HG03103 (cell line): ENCODE data around the gene MED25.

ENCODE experiments used
- ATAC-seq: cut with Tn5 transposase; IDR thresholded peaks from one replicate; pipeline ENCODE4 v1.9.1; 2021; ENCODE audit warnings: low read depth; ENCODE audit not compliant: unreplicated experiment

MED25 gene

DNA sequence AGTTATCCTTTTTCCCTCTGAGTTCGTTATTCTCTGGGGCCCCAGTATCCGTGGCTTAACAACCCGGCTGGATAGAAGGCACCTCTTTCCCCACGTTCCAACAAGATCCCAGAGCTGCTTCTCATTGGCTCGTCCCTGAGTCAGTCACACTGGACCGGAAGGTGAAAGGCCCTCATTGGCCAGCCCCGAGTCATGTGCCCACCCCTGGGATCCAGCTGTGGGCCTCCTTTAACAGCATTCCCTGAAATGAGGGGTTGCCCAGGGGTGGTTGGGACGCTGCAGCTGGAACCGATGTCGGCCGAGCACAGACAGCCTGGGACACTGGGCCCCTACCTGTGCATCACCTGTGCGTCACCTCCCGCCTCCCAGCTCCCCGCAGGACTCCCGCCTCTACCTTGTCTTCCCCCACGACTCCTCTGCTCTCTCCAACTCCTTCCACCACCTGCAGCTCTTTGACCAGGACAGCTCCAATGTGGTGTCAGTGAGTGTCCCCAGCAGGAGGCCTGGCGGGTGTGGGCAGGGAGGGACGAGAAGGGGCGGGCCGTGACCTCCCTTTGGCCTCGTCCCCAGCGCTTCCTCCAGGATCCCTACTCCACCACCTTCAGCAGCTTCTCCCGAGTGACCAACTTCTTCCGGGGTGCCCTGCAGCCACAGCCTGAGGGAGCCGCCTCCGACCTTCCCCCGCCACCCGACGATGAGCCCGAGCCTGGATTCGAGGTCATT, 63.7 kb downstream of the MED25 start:
- no peak for ATAC-seq

DNA sequence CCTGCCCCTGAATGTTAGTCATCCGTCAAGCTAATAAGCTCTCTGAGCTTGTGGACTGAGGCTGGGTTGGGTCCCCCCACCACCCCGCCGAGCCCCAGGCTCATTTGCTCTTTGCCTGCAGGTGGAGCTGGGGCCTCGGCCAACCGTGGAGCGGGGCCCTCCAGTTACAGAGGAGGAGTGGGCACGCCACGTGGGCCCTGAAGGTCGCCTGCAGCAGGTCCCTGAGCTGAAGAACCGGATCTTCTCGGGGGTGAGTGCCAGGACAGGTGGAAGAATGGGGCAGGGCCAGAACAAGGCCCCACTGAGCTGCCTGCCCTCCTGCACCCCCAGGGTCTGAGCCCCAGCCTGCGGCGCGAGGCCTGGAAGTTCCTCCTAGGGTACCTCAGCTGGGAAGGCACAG, 64.6 kb downstream of the MED25 start:
- ATAC-seq, result no peak

DNA sequence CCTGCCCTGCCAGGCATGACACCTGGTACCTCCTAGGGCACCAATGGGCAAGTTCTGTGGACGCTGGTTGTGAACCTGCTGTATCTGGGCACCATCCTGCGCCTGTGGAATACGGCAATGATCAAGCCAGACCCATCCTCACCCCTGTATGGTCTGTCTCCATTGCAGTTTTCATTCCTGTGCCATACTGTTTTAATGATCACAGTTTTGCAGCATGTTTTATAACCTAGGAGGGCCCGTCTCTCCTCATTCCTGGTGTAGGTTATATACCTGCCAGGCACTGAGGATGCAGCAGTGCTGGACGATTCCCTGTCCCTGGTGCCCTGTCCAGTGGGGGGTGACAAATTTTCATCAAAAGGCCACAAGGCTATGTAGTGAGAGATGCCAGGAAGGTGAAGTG, 65.0 kb downstream of the MED25 start:
- no peak for ATAC-seq

DNA sequence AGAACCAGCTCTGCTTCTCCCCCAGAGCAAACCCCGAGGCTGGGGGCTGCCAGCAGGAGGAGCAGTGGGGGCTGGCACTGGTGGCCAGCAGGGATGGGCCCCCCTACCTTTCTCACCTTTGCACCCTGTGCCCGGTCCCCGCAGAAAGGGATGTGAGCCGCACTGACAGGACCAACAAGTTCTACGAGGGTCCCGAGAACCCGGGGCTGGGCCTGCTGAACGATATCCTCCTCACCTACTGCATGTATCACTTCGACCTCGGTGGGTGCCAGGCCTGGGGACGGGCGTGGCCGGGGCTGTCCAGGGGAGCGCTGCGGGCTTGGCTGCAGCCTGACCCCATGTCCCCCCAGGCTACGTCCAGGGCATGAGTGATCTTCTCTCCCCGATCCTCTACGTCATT, 66.0 kb downstream of the MED25 start:
- no peak for ATAC-seq

DNA sequence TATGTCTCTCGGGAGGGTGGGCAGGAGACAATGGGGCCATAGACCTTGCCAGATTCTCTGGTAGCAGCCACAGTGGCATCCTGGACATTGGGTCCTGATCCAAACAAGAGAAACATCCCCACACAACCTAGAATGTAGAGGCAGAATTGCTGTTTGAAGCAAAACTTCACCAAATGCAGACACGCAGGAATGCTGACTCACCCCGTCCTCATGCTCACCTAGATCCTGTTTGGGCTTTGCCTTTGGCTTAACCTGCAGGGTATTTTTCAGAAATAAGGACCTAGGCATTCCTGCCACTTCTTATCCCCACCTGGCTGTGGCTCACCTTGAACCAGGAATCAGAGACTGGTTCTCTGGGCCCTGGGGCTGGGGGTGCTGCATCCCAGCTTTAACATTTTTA, 66.7 kb downstream of the MED25 start:
- no peak for ATAC-seq
